GM10266 (cell line): Measurements from ENCODE around the gene PCDHAC2.

Experiments used
- DNase-seq: peaks from one replicate; pipeline ENCODE4 v3.0.0; 2012; ENCODE audit errors: extremely low spot score
- CTCF ChIP-seq: IDR thresholded peaks from 2 replicates; pipeline ENCODE4 v1.5.1; 2012; ENCODE audit warnings: mild to moderate bottlenecking, low read depth; ENCODE audit not compliant: control insufficient read depth, insufficient read depth; ENCODE audit errors: missing control alignments

Gene PCDHAC2

DNA sequence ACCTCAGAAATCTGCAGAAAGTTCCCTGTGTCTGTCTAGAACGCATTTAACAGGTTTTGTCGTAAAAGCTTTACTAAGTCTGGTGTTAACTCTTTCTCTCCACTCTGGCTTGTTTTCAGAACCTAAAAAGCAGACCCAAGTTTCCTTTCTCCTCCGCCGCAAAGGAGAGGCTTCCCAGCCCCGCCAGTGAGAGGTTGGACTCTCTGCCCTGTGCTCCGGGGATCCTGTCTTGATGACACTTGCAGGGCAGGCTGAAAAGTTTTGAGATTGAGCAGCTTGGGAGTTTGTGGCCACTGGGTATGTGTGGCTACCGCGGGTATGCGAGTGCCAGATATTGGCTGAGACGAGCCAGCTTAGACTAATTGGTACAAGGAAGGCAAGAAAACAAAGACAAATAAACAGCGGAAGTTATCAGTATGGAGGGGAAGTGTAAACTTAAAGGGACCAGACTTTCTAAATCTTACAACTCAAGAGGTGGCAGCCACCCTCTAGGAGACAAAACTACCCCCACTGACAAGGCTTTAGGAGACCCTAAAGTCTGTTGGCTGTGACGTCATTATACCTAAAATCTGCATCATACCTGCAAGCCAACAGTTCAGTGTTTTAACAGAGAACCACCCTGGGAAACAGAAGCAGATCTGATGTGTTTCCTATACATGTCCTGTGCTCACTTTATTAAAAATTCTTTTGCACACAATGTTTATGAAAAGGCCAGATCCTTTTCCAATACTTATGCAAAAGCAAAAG is 43.9 kb downstream of the PCDHAC2 start:
- no peak for DNase-seq
- TF ChIP-seq CTCF: no peak

- TF ChIP-seq CTCF: no peak
- DNase-seq: no peak
Measured at GRCh38 chr5:141017943-141018342, 51.7 kb downstream of the PCDHAC2 start.
